Stimulated activated CD4-positive, alpha-beta T cell treated with anti-CD3 and anti-CD28 coated beads, Interleukin-15, amount 100 ng/mL, for 24 hours (primary cell): ENCODE results near the gene COMT.

ENCODE experiments used
- DNase-seq: peaks from one replicate; pipeline ENCODE4 v3.0.0-alpha.2; 2020

The COMT gene

GRCh38 chr22:19970479-19971275, 29.1 kb downstream of the COMT start:
- DNase-seq: peak; percentile 82

DNA sequence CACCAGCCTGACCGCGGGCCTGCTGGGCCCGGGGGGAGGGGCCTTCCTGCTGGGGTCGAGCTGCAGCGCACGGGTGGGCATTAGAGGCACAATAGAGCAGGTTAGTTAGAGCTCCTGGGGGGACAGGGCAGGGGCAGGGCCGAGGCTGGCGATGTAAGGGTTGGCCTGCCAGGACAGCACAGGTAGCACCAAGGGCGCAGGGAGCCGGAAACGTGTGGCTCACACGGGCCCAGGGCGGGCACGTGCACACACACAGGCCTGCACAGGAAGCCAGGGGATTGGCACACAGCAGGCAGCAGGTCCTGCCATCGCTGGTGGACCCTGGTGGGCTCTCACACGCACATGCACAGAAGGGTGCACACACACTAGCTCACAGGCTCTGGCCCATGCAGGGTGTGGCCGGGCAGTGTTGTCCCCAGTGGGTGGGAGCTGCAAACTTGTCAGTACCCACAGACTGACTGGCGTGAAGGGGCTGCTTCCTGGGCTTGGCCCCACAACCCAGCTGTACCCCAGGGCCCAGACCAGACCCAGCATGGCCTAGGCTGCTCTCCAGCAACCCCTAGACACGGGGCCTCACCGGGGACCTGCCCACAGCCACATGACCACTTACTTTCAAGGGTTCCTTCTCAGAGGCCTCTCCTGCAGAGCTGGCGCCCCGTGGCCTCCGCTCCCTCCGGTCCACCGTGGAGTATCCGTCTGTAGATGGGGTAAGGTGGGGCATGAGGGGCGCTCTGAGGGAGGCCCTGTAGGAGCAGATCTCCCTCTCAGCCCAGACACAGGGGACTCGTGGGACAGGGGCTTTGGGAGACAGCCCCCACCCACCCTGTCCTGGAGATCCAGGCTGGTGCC, 29.9 kb downstream of the COMT start:
- peak; percentile 22 for DNase-seq

DNA sequence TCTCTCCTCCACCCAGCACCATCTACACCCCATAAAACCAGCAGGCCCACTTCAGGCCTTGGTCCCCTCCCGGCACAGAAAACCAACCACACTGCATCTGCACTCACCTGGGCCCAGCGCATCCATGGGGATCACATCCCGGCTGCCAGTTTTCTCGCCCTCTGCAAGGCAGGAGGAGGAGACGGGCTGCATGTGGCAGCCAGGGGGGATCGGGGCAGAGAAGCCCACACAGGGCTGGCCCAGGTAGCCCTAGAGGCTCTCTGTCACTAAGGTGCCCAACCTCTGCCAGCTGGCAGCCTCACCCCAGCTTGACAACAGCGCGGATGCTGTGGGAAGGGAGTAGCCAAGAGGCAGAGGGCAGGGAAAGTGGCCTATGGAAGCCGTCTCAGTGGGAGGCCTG, 30.7 kb downstream of the COMT start:
- DNase-seq: no peak

DNA sequence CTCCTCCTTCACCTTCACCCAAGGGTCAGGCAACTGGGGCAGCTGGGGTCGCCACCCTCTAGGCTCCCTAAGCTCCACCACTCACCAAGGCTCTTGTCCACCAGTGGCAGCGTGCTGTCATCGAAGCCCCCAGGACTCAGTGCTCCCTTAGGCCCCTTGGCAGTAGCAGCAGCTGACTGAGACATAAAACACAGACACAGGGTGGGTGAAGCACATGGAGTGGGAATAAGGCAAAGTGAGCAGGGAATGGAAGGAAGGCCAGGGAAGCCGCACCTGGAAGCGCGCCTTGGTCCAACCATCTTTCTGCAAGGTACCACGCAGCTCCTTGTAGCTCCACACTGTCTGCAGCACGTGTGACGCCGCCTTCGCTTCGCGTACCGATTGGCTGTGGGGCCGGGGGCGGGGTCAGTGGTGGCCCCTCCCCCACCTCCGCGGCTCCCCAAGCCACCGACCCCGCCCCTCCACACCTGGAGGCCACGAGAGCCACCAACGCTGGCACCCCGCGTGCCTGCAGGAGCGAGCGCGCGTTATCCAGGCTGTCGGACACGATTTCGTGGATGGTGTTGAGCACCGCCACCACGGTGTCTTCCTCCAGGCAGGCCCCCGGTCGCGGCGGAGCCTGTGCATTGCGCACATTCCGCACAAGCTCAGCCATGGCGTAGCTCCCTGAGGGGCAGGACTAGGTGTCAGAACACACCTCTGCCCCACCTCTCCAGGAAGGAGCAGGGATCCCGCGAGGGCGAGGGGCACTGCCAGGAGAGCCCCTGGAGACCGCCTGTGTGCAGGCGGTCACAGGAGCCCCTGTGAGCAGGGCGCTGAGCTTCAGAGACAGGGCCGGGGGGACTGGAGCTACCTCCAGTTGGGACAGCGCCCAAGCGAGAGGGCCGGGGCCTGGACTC, 31.3 kb downstream of the COMT start:
- DNase-seq: no peak

- no peak for DNase-seq
Measured at GRCh38 chr22:19973551-19974267, 32.1 kb downstream of the COMT start.

DNA sequence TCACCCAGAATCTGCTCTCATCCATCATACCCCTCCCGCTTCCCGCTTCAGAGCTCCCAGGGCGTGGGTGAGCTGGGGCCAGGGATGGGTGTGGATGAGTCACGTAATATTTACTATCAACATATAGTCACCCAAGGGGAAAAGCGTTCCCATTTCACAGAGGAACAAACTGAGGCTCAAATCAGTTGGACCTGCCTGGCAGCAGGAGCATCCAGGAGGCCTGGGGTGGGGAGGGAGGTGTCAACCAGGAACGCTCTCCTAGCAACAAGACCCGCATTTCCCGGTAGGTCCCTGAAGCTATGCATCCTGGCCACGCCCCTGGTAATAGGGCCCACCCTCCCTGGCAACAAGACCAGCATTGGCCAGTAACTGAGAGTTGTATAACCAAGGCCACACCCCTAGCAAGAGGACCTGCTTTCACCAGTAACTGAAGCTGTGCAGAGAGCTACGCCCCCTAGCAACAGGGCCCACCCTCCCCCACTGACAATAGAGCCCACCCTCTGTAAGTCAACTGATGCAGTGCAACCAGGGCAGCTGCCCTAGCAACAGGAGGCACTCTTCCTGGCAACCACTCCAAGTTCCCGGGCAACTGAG, 32.8 kb downstream of the COMT start:
- peak; percentile 31 for DNase-seq

GRCh38 chr22:19974935-19975706, 33.5 kb downstream of the COMT start:
- no peak for DNase-seq

DNA sequence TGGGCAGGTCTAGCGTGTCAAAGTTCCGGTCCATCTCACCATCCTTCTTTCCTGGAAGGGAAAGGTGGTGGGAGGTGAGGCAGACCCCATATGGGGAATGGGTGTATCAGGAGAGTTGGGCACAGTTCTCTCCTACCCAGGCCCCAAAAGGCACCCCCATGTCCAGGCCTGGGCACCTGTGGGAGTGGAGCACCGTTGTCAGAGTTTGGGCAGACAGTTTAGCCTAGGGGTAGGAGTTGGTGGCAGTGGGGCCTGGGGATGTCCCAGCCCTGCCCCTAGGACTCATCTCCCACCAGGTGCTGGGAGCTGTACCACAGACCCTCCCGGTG, 34.1 kb downstream of the COMT start:
- no peak for DNase-seq

GRCh38 chr22:19976671-19977070, 35.1 kb downstream of the COMT start:
- no peak for DNase-seq

- DNase-seq: no peak
Measured at GRCh38 chr22:19977296-19978243, 36.0 kb downstream of the COMT start.

- DNase-seq: no peak
Measured at GRCh38 chr22:19978748-19979147, 37.2 kb downstream of the COMT start.

DNA sequence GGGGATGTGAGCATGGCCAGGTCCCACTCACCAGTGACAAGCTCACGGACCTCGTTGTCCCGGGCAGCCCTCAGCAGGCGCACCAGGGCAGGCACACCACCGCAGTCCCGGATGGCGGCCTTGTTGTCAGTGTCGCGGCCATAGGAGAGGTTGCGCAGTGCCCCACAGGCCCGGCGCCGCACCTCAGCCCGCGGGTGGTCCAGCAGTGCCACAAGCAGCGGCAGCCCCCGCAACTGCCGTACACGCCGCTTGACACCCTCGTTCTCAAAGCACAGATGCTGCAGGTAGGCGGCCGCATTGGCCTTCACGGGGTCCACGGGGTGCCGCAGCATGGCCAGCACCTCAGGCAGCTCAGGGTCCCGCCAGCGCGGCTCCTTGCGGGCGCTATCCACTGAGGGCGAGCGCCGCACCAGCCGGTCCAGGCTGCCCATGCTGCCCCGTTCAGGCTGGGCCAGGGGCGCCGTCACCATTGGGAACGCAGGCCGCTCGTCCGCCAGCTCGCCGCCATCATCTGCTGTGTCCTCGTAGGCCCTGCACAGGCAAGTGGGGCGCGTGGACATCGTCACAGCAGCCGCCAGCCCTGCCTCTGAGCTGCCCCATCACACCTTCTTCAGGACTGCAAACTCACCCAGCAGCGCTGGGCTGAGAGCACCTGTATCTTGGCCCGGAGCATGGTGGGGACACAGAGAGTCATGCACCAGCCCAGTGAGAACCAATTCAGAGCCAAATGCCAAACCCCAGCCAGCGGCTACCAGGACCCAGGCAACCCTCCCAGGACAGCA, 38.3 kb downstream of the COMT start:
- no peak for DNase-seq

DNA sequence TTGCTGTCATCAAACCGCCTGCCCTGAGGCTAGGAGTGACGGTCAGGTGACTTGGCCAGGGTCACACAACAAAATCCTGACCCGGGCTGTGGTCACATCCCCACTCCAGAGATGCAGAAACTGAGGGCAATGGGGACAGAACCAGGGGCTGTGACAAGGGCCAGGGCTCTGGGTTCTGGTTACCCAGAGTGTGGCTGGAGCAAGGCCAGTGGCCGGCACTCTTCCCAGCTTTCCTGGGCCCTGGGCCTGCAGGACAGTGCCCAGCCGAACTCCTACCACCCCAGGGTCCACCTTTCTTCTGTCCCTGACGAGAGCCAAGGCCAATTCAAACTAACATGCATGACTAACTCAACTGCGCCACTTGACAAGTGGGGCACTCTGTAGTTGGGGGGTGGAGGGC, 39.2 kb downstream of the COMT start:
- DNase-seq: no peak

GRCh38 chr22:19981171-19981960, 39.8 kb downstream of the COMT start:
- DNase-seq: no peak

- no peak for DNase-seq
Measured at GRCh38 chr22:19981961-19982920, 40.7 kb downstream of the COMT start.

DNA sequence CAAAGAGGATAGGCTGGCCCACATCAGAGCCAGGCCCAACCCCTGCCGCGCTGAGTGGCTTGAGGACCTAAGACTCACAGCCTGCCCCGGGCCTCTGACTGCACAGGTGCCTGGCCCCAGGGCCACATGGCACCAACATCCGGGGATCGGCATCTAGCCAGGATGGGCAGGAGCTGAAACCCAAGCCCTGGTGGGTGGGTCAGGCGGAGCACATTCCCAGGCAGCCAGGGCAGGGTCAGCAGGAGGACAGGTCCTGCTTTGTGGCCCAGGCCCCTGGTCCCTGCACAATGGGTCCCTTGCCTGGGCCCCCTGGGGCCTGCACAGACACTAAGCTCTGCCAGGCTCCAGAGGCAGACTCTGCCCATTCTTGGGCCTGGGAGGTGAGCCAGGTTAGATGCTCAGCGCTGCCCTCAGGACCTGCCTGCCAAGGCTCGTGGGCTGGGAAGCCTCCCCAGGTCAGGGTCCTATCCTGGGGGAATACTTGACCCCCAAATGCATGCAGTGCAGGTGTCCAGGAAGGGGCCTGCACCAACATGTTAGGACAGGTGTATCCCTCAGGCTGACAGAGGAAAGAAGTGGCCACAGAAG, 41.5 kb downstream of the COMT start:
- no peak for DNase-seq

DNA sequence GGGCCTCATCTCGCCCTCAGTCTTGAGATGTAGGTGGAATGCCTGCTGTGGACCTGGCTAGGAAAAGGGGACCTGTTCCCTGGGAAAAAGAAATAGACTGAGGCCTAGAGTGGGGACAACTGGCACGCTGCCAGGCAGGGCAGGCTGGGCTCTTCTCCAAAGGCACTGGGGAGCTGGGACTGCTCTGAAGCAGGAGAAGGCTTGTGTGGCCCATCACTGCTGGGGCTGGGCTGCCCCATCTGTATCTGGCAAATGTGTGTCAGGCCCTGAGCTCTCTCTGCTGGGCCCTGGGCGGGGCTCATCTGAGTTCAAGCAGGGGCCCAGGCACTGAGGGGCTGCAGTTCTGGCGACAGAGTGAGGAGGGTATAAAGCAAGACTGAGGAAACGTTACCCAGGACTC, 42.2 kb downstream of the COMT start:
- DNase-seq: no peak
